ENCODE data around the gene GPR32. TPM values are rescaled to one million over a fixed set of nuclear protein-coding genes. Genes with fewer than 3 reads are reported as not detected.
"Not testable (repeated sequence)": the region's sequence is repeated elsewhere in the genome, so short reads cannot be mapped to it uniquely, and the experiment has no call there.

GPR32 gene
- total RNA-seq, 2 donors from 2014 or later: not detected

DNA sequence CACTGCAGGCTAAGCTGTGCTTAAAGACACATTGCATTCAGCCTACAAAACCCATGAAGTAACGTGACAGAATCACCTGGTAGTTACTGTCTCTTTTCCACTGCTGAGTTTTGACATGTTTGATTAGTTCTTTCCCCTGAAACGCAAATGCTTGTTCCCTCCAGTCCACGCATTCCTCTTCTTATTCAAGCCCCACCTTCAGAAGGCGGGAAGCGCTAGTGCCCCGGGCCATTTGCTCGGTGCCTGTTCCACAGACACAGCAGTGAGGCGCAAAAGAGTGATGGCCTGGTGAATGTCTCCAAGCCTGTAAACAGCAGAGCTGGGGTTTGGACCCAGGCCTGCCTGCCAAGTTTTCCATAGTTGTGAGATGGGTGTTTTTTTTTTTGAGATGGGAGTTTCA lies 30.8 kb downstream of the GPR32 start:
- no peak for DNase-seq (ENCODE audit: low spot score)
- no peak overlapping the region for H3K27ac ChIP-seq
- peaks cover 0 to 20% of the 10 kb centered on the region in 2 donors for H3K4me1 ChIP-seq
- TF ChIP-seq, protein P1, sequence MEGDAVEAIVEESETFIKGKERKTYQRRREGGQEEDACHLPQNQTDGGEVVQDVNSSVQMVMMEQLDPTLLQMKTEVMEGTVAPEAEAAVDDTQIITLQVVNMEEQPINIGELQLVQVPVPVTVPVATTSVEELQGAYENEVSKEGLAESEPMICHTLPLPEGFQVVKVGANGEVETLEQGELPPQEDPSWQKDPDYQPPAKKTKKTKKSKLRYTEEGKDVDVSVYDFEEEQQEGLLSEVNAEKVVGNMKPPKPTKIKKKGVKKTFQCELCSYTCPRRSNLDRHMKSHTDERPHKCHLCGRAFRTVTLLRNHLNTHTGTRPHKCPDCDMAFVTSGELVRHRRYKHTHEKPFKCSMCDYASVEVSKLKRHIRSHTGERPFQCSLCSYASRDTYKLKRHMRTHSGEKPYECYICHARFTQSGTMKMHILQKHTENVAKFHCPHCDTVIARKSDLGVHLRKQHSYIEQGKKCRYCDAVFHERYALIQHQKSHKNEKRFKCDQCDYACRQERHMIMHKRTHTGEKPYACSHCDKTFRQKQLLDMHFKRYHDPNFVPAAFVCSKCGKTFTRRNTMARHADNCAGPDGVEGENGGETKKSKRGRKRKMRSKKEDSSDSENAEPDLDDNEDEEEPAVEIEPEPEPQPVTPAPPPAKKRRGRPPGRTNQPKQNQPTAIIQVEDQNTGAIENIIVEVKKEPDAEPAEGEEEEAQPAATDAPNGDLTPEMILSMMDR (IDR thresholded peaks at IDR 0.05): no peak
- no peak overlapping the region for H3K4me3 ChIP-seq
- peaks cover 24% of the 10 kb centered on the region for H3K36me3 ChIP-seq
- H3K9me3 ChIP-seq: no peaks in the 10 kb centered on the region
- no peaks in the 10 kb centered on the region for H3K27me3 ChIP-seq

DNA sequence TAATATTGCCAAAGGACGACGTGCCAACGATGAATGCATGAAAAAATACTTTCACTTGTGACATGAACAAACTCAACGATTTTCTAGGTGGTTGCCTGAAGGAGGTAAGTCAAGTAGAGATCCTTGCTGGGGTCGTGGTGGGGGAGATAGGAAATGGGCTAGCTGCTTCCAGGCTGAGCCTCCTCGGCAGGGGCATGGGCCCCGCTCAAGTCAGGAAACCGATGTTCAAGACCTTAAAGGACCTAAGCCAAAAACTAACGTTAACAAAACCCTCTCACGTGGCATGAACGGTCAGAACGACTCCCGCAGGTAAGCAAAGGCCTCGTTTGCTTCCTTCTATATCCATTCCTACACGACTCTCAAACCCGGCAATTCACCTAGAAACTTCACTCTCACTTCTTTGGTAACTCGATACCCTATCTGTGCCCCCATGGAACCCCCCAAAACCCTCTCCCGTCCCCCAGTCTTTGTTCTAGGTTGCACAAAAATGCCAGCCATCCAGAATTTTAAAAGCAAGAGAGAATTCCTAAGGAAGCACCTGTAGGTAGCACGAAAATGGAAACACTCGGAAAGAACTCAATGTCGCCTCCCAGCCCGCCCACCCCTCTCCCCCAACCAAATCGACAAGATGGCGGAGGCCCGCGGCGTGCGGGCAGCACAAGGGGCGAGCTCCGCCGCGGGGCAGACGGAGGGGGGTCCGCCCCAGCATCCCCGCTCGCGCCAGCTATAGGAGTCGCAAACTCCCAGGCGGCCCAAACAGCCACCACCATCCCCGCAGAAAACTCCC lies 33.6 kb downstream of the GPR32 start:
- no peaks in the 10 kb centered on the region for H3K9me3 ChIP-seq
- TF ChIP-seq, protein P1 (IDR thresholded peaks at IDR 0.05): no peak
- H3K4me1 ChIP-seq: peaks cover 0 to 20% of the 10 kb centered on the region in 2 donors
- peak overlapping the region; percentile 77 to 96 for H3K4me3 ChIP-seq
- DNase-seq (ENCODE audit: low spot score): no peak
- peaks cover 11% of the 10 kb centered on the region for H3K36me3 ChIP-seq
- H3K27ac ChIP-seq: peak overlapping the region; percentile 88 to 96
- H3K27me3 ChIP-seq: no peaks in the 10 kb centered on the region

DNA sequence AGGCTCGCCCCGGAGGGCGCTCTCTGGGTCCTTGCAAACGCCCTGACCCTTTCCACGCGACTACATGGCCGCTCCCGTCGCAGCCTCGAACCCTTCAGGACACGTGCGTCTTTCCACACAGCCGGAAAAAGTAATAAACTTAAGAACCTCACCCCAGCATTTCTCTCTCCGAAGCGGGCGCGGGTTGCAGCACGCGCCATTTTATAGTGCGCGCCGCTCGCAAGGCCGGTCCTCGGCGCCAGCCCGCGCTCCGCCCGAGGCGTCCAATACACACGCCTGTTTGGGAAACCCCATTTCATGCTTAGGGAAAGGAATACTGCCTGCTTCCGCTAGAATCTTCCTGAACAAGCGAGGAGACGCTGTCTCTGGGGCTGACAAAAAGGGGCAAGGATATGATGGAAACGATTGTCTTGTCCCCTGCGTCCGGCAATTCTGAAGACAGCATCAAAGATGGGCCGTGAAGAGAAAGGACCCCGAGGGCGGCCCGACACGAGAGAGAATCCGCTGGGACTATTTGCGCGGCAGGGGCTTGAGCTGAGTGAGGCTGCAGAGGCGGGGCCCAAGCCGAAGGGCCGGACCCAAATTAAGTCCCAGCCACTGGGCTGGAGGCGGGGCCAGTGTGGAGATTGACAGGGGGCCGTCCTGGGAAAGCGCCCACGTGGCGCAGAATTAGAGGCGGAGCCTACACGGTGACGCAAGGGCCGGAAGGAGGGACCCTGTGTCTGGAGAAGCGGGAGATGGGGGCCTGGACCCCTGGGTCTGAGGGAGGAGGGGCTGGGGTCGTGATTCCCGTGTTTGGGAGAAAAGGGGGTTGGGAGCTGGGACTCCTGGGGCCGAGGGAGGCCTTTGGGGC lies 34.4 kb downstream of the GPR32 start:
- TF ChIP-seq, protein P1 (IDR thresholded peaks at IDR 0.05): no peak

DNA sequence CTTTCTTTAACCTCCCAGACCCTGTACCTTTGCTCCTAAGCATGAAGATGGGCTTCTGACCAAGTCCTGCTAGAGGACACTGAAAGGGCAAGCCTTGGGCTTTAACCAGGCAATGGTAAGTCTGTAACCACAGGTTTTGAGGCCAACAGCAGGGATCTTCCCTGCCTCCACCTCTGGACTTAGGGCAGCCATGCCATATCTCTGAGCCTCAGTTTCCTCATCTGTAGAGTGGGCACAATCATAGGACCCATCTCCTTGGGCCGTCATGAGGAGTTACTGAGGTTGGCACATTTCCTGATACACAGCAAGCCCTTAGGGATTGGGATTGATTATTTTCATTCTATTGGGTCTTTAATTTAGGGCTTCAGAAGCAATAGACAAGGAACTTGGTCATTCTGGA lies 38.6 kb downstream of the GPR32 start:
- H3K27me3 ChIP-seq: no peaks in the 10 kb centered on the region
- H3K4me1 ChIP-seq: peaks cover 0 to 2% of the 10 kb centered on the region in 2 donors
- H3K9me3 ChIP-seq: no peaks in the 10 kb centered on the region
- no peak overlapping the region for H3K4me3 ChIP-seq
- TF ChIP-seq, protein P1 (IDR thresholded peaks at IDR 0.05): no peak
- no peak for DNase-seq (ENCODE audit: low spot score)
- H3K36me3 ChIP-seq: no peaks in the 10 kb centered on the region
- no peak overlapping the region for H3K27ac ChIP-seq

More for the DNA sequence above, 34.4 kb downstream of the GPR32 start:
- Histone ChIP-seq H3K9me3 (no peaks in the 10 kb centered on the region), H3K27ac (peak overlapping the region; percentile 88 to 96), H3K4me1 (peaks cover 0 to 20% of the 10 kb centered on the region in 2 donors), H3K27me3 (no peaks in the 10 kb centered on the region), H3K4me3 (peak overlapping the region; percentile 77 to 96), H3K36me3 (peaks cover 11% of the 10 kb centered on the region)
- peak; percentile 98 for DNase-seq (ENCODE audit: low spot score)

DNA sequence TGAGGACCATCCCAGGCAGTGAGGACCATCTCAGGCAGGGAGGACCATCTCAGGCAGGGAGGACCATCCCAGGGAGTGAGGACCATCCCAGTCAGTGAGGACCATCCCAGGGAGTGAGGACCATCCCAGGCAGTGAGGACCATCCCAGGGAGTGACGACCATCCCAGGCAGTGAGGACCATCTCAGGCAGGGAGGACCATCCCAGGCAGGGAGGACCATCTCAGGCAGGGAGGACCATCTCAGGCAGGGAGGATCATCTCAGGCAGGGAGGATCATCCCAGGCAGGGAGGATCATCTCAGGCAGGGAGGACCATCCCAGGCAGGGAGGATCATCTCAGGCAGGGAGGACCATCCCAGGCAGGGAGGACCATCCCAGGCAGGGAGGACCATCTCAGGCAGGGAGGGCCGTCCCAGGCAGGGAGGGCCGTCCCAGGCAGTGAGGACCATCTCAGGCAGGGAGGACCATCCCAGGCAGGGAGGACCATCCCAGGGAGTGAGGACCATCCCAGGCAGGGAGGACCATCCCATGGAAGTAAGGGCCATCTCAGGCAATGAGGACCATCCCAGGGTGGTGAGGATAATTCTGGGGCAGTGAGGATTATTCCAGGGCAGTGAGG lies 41.5 kb downstream of the GPR32 start:
- H3K9me3 ChIP-seq; H3K4me1 ChIP-seq; H3K27ac ChIP-seq; H3K27me3 ChIP-seq; DNase-seq (ENCODE audit: low spot score); H3K36me3 ChIP-seq; H3K4me3 ChIP-seq: not testable (repeated sequence)

DNA sequence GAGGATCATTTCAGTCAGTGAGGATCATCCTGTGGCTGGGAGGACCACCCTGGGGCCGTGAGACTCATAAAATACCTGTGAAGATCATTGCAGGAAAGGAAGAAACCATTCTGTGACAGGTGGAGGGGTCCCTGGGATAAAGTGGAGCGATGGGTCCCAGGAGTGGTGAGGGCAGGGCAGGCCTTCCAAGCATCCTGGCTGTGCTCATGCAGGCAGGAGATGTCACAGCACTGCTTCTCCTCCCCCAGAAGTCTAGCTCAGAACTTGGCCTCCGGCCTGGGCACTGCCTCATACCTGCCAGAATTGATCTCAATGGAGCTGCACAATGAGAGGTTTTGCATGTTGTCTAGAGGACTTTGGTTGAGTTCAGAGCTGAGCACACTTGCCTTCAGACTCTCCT lies 42.2 kb downstream of the GPR32 start:
- Histone ChIP-seq H3K4me3 (no peak overlapping the region), H3K9me3 (no peaks in the 10 kb centered on the region), H3K36me3 (no peaks in the 10 kb centered on the region), H3K27me3 (no peaks in the 10 kb centered on the region), H3K4me1 (no peaks in the 10 kb centered on the region), H3K27ac (no peak overlapping the region)
- TF ChIP-seq, protein P1 (IDR thresholded peaks at IDR 0.05): no peak
- no peak for DNase-seq (ENCODE audit: low spot score)

Measured in right atrium auricular region (tissue), 2 donors.